HG03097 (cell line): ENCODE measurements around the gene POLD2.
"Not testable (repeated sequence)": the region's sequence is repeated elsewhere in the genome, so short reads cannot be mapped to it uniquely, and the experiment has no call there.

Experiments used
- ATAC-seq: cut with Tn5 transposase; IDR thresholded peaks from one replicate; pipeline ENCODE4 v1.9.1; 2021; ENCODE audit not compliant: unreplicated experiment, low FRiP score

The POLD2 gene

GRCh38 chr7:44123190-44124003 is at the start of gene POLD2:
TSS of gene POLD2 (minus strand) at chr7:44123548. CDS start at chr7:44122053, 1,495 bp downstream.
- peak; percentile 98 for ATAC-seq

- ATAC-seq = no peak
Measured at GRCh38 chr7:44172803-44173424, 49.6 kb upstream of the POLD2 start.

GRCh38 chr7:44172352-44172751 is 49.0 kb upstream of the POLD2 start:
- ATAC-seq = no peak

DNA sequence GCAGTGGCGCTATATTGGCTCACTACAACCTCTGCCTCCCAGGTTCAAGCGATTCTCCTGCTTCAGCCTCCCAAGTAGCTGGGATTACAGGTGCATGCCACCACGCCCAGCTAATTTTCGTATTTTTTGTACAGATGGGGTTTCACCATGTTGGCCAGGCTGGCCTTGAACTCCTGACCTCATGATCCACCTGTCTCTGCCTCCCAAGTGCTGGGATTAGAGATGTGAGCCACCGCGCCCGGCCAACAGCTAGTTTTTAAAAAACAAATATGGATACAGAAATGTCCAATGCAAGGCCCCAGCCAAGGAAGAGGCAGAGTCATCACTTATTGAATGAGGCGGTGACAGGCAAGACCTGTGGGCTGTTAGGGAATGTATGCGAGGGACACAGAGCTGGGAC is 48.6 kb upstream of the POLD2 start:
- ATAC-seq = not testable (repeated sequence)

GRCh38 chr7:44167920-44168319 is 44.6 kb upstream of the POLD2 start:
- no peak for ATAC-seq

- no peak for ATAC-seq
Measured at GRCh38 chr7:44163591-44163990, 40.2 kb upstream of the POLD2 start.

GRCh38 chr7:44162785-44163395 is 39.5 kb upstream of the POLD2 start:
- ATAC-seq = no peak

DNA sequence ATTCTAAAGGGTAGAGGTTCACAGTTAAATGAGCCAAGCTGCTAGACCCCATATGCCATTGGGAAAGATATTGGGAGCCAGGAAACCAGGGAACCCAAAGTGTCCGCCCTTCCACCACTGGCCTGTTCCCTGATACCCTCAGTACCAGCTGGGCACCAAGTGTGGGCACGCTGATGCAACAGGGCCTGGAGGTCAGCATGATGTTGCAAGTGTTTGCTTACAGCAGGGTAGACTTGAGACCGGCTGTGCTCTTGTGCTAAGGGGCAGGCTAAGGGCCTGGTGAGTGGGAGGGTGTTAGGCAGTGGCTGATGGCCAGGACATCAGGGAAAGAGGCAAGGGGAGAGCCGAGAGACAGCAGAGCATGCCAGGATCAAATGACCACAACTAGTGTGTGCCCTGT is 38.8 kb upstream of the POLD2 start:
- ATAC-seq = no peak

DNA sequence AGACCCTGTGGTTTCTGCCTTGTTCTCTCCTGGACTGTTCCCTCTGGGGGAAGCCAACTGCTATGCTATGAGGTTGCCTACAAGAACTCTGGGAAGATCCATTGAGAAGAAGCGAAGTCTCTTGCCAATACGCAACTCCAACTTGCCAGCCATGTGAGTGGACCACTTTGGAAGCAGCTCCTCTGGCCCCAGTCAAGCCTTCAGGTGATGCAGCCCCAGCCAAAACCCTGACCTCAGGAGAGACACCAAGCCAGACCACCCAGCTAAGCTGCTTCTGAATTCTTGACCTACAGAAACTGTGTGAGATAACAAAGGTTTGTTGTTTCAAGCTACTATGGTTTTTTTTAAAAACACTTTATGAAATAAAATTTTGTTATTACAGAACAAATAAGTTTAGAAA is 38.0 kb upstream of the POLD2 start:
- no peak for ATAC-seq

- no peak for ATAC-seq
Measured at GRCh38 chr7:44159824-44160630, 36.7 kb upstream of the POLD2 start.

DNA sequence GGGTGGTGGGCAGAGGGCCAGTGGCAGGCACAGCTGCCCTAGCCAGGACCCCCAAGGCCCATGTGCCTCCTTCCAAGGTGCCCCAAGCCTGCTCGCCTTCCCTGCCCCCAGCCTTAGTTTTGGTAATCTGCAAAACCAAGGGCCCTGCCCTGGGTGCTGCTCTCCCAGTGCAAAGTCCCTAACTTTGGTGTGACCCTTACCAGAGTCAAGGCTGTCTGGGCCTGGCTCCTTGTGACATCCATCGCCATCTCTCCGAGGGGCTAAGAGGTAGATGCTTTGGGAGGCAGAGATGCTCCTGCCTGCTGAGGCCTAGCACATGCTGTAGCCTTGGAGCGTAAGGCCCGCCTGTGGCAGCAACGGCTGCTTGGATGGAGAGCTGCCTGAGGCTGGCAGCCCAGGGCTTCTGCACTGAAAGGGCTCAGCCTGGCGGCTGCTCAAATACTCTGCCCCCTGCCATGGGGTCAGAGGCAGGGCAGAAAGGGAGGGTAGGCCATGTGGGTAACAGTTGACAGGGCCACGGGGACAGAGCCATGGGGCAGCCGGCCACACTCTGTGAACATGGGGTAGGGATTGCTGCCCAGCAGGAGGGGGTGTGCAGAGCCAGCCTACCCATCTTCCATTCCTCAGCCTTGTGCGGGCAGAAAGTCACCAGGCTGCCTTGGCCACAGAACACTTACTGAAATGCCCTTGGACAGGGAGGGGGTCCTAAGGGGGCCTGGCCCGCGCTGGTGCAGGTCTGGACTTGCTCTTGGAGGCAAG is 35.7 kb upstream of the POLD2 start:
- no peak for ATAC-seq

GRCh38 chr7:44158096-44158872 is 34.9 kb upstream of the POLD2 start:
- no peak for ATAC-seq

DNA sequence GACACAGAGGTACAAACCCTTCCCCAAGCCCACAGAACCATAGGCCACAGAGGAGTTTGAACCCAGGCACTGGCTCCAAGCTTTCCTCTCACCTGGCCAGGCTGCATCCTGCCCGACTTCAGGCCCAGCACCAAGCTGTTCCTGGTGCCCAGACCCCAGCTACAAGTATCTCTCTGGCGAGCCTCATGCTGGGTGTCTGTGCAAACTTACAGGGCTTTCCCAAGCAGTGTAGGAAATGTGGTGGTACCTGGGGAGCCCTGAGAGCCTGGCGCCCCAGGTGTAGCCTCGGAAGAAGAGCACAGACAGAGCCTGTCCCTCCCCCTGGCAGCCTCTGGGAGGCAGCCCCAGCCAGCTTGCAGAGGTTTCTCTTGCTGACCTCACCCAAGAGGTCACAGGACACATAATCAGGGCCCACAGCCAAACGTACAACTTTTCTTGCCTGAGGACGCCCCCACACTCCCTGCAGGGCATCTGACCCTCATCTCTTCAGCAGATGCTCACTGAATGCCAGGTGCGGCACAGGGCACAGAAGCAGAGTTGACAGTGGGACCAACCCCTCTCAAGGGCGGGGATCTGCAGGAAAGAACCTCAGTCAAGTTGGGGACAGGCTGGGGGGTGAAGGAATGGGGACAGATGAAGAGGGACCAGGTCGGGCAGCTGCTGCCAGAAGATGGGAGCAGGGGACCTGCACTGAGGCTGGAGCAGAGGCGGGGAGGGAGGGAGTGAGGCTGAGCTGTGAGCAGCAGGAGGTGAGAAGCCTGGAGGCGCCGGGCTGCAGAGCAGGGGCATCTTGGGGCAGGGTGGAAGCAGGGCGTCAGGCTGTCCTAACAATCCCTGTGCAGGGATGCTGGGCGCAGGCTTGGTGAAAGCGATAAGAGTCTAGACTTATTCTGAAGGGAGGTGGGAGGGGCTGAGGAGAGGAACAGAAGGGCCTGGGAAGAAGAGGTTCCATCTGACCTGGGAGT is 34.0 kb upstream of the POLD2 start:
- ATAC-seq = no peak

DNA sequence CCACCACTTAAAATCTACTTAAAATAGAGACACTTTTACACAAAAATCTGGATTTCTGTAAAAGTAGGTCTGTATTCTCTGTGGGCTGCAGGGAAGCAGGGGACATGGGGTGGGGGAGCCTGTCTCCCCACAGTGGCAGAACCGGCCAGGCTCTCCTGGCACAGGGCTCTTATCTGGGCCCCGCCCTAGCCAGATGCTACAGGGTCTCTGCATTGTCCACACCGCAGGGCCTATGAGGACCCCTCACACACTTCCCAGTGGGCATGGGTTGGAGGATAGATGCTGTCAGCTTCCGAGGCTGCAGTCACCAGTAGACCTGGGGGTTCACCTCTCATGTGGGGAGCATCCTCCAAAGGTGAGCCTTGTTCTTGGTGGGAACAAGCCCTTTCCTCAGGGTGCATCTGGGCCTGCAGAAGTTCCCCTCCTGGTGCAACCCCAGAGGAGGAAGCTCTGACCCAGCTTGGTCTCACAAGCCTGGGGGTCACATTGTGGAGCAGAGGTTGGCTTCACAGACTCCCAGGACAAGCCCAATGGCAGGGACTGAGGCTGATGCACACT is 33.2 kb upstream of the POLD2 start:
- ATAC-seq = no peak

GRCh38 chr7:44155191-44156185 is 32.1 kb upstream of the POLD2 start:
- no peak for ATAC-seq

- ATAC-seq = no peak
Measured at GRCh38 chr7:44154703-44155102, 31.4 kb upstream of the POLD2 start.

DNA sequence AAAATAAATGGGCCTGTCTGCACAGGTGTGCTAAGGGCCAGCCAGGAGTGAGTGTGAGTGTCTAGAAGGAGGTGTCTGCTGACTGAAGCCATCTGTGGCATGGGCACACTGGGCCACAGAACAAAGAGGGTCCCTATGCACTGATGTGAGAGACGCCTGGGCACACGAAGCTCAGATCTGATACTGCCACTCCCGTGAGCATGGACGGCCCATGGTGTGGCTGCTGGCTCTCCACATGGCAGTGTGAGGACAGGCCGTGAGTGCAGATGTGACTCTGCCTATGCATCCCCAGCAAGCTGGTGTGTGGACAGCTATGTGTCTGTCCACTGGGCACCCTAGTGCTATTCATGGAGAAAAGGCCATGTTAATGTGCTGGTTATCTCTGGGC is 30.6 kb upstream of the POLD2 start:
- no peak for ATAC-seq
